GM12874 (cell line): ENCODE measurements around the gene RASAL2.

Experiments
- CTCF ChIP-seq: IDR thresholded peaks from 2 replicates; pipeline ENCODE4 v1.5.1; 2011; ENCODE audit warnings: low read depth, mild to moderate bottlenecking, control low read depth, low read length, moderate library complexity; ENCODE audit not compliant: insufficient read depth

Gene RASAL2

GRCh38 chr1:178358456-178358855 lies 264.6 kb downstream of the RASAL2 start:
- no peak for TF ChIP-seq CTCF

DNA sequence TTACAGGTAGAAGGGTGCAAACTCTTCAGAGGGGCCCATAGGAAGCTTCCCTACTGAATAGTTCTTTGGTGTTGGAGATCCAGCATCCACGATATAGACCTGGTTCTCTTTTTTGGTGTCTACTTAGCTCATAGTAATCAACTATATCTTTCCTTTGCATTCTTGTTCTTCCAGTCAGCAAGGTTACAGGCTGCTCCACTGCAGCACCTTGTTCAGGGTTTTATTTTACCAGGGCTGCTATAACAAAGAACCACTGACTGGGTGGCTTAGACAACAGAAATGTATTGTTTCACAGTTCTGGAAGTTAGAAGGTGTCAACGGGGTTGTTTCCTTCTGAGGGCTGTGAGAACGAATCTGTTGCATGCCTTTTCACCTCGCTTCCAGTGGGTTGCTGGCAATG lies 266.5 kb downstream of the RASAL2 start:
- TF ChIP-seq CTCF: no peak

GRCh38 chr1:178361847-178362246 lies 267.9 kb downstream of the RASAL2 start:
- peak; percentile 38; the same call in 1 of the 2 replicates for TF ChIP-seq CTCF

- TF ChIP-seq CTCF: no peak
Observed at GRCh38 chr1:178362747-178363146, 268.8 kb downstream of the RASAL2 start.

GRCh38 chr1:178364782-178365181 lies 270.9 kb downstream of the RASAL2 start:
- no peak for TF ChIP-seq CTCF

- no peak for TF ChIP-seq CTCF
Observed at GRCh38 chr1:178367151-178367550, 273.2 kb downstream of the RASAL2 start.

- TF ChIP-seq CTCF: no peak
Observed at GRCh38 chr1:178368208-178368607, 274.3 kb downstream of the RASAL2 start.

GRCh38 chr1:178371235-178371634 lies 277.3 kb downstream of the RASAL2 start:
- TF ChIP-seq CTCF: no peak
